H1 (cell line): ENCODE measurements around the gene C11orf98. TPM values are rescaled to one million over a fixed set of nuclear protein-coding genes. Genes with fewer than 3 reads are reported as not detected.

Experiments
- CTCF ChIA-PET: fragments of 300-600 bp; sonication (Branson Sonifier 250); formaldehyde crosslinking; loops from one replicate; lab custom pipeline; 2021; ENCODE audit not compliant: partially characterized antibody; lab: Charles Lee
- POLR2A ChIA-PET: fragments of 300-600 bp; sonication (Branson Sonifier 250); formaldehyde crosslinking; loops from one replicate; lab custom pipeline; 2021; ENCODE audit warnings: inconsistent platforms; ENCODE audit not compliant: partially characterized antibody; lab: Charles Lee
- DNase-seq, 2 experiments: peaks; one replicate each; pipeline versions ENCODE4 v3.0.0 to v3.0.0-alpha.2; 2010 to 2022; ENCODE audit warnings: low spot score in 2 of 2, low read depth in 1 of 2, mixed read lengths in 1 of 2
- FAIRE-seq: peaks from 2 replicates; lab custom pipeline; 2011; peaks lifted over from hg19 to GRCh38; lab: Jason Lieb, UNC
- H2AFZ ChIP-seq: 2 replicates; pipeline ENCODE4 v1.8.1; 2012; ENCODE audit warnings: low read length, inconsistent platforms
- H2AK5ac ChIP-seq: 2 replicates; pipeline ENCODE4 v1.6.1; 2013; ENCODE audit warnings: low read depth, low read length
- H2BK120ac ChIP-seq: replicated peaks from 2 replicates; pipeline ENCODE3; 2013; ENCODE audit warnings: low read depth, low read length, inconsistent platforms
- H2BK12ac ChIP-seq: 2 replicates; pipeline ENCODE4 v1.6.1; 2013; ENCODE audit warnings: low read depth, low read length
- H2BK15ac ChIP-seq: 2 replicates; pipeline ENCODE4 v1.6.1; 2013; ENCODE audit warnings: low read length
- H2BK20ac ChIP-seq: 2 replicates; pipeline ENCODE4 v1.6.1; 2013; ENCODE audit warnings: low read length
- H2BK5ac ChIP-seq: 2 replicates; pipeline ENCODE4 v1.6.1; 2013; ENCODE audit warnings: low read depth, low read length
- H3K14ac ChIP-seq: 2 replicates; pipeline ENCODE4 v1.6.1; 2013; ENCODE audit warnings: inconsistent platforms; ENCODE audit not compliant: insufficient read length
- H3K18ac ChIP-seq: 2 replicates; pipeline ENCODE4 v1.6.1; 2013; ENCODE audit warnings: low read length; ENCODE audit errors: extremely low read depth
- H3K23ac ChIP-seq: 2 replicates; pipeline ENCODE4 v1.6.1; 2013; ENCODE audit warnings: inconsistent platforms; ENCODE audit not compliant: insufficient read length
- H3K23me2 ChIP-seq: 2 replicates; pipeline ENCODE4 v1.6.1; 2013; ENCODE audit warnings: low read depth, low read length
- H3K27ac ChIP-seq: 2 replicates; pipeline ENCODE4 v1.6.1; 2011; ENCODE audit warnings: low read depth, low read length, inconsistent platforms
- H3K27me3 ChIP-seq, 4 experiments: replicated peaks in 1 of 4; 1 replicate in 1 of 4; 2 replicates in 3 of 4; pipeline versions ENCODE4 v1.6.1 to v1.8.1; 2011 to 2013; ENCODE audit warnings: low read length in 3 of 4, mild to moderate bottlenecking in 3 of 4, inconsistent platforms in 2 of 4, mixed read lengths in 2 of 4, moderate library complexity in 1 of 4; ENCODE audit not compliant: control insufficient read depth in 3 of 4, insufficient read depth in 3 of 4; ENCODE audit errors: extremely low read depth in 1 of 4
- H3K36me3 ChIP-seq, 4 experiments: 2 replicates each; pipeline versions ENCODE4 v1.6.1 to v1.8.1; 2011 to 2013; ENCODE audit warnings: mild to moderate bottlenecking in 4 of 4, low read length in 3 of 4, moderate library complexity in 2 of 4, control low read depth in 1 of 4, inconsistent platforms in 1 of 4; ENCODE audit not compliant: insufficient read depth in 4 of 4, control insufficient read depth in 2 of 4
- H3K4ac ChIP-seq: replicated peaks from 2 replicates; pipeline ENCODE3; 2013; ENCODE audit warnings: low read length, low read depth, mixed read lengths, inconsistent platforms; ENCODE audit not compliant: insufficient read length
- H3K4me1 ChIP-seq, 4 experiments: replicated peaks in 1 of 4; 1 replicate in 1 of 4; 2 replicates in 3 of 4; pipeline versions ENCODE4 v1.6.1 to v1.8.1; 2011 to 2013; ENCODE audit warnings: low read length in 3 of 4, inconsistent platforms in 2 of 4, mixed read lengths in 1 of 4; ENCODE audit not compliant: insufficient read depth in 4 of 4, control insufficient read depth in 3 of 4
- H3K4me2 ChIP-seq, 2 experiments: 2 replicates each; pipeline versions ENCODE4 v1.6.1 to v1.8.1; 2011 to 2013; ENCODE audit warnings: low read depth in 2 of 2, low read length in 2 of 2, control low read depth in 1 of 2, inconsistent platforms in 1 of 2, mild to moderate bottlenecking in 1 of 2; ENCODE audit not compliant: insufficient read depth in 1 of 2
- H3K4me3 ChIP-seq, 4 experiments: fragments of 200-600, 300-600 bp in 1 of 4; sonication (generic), shearing (Covaris generic), sonication (Bioruptor Twin) in 1 of 4; 2 replicates each; pipeline versions ENCODE4 v1.5.1 to v1.8.1; 2011 to 2016; ENCODE audit warnings: low read length in 4 of 4, low read depth in 3 of 4, control low read depth in 2 of 4, inconsistent platforms in 2 of 4, mild to moderate bottlenecking in 2 of 4, mixed read lengths in 1 of 4, moderate library complexity in 1 of 4; ENCODE audit not compliant: insufficient read depth in 2 of 4; ENCODE audit errors: extremely low read depth in 1 of 4
- H3K56ac ChIP-seq: replicated peaks from 2 replicates; pipeline ENCODE3; 2013; ENCODE audit warnings: low read depth, mild to moderate bottlenecking, mixed read lengths, low read length, inconsistent platforms; ENCODE audit not compliant: insufficient read length
- H3K79me1 ChIP-seq: 2 replicates; pipeline ENCODE4 v1.6.1; 2013; ENCODE audit warnings: low read depth, low read length, control low read depth
- H3K79me2 ChIP-seq, 2 experiments: 2 replicates each; pipeline versions ENCODE4 v1.6.1 to v1.8.1; 2012 to 2013; ENCODE audit warnings: low read length in 2 of 2, mild to moderate bottlenecking in 2 of 2, inconsistent platforms in 1 of 2; ENCODE audit not compliant: insufficient read depth in 2 of 2, control insufficient read depth in 1 of 2
- H3K9ac ChIP-seq, 4 experiments: replicated peaks in 1 of 4; 1 replicate in 1 of 4; 2 replicates in 3 of 4; pipeline versions ENCODE4 v1.6.1 to v1.8.1; 2011 to 2013; ENCODE audit warnings: low read depth in 3 of 4, low read length in 3 of 4, control low read depth in 2 of 4, mild to moderate bottlenecking in 2 of 4, moderate library complexity in 2 of 4, inconsistent platforms in 1 of 4; ENCODE audit errors: extremely low read depth in 1 of 4
- H3K9me3 ChIP-seq, 2 experiments: 2 replicates each; pipeline versions ENCODE4 v1.6.1 to v1.8.1; 2012 to 2013; ENCODE audit warnings: mild to moderate bottlenecking in 2 of 2, moderate library complexity in 2 of 2, control low read depth in 1 of 2, inconsistent platforms in 1 of 2, low read depth in 1 of 2, low read length in 1 of 2, mixed read lengths in 1 of 2; ENCODE audit not compliant: insufficient read depth in 2 of 2
- H4K20me1 ChIP-seq, 2 experiments: replicated peaks in 1 of 2; 2 replicates each; pipeline versions ENCODE3 to v1.8.1; 2011 to 2013; ENCODE audit warnings: inconsistent platforms in 2 of 2, low read length in 2 of 2, mild to moderate bottlenecking in 1 of 2; ENCODE audit not compliant: insufficient read depth in 2 of 2, control insufficient read depth in 1 of 2
- H4K5ac ChIP-seq: 2 replicates; pipeline ENCODE4 v1.6.1; 2013; ENCODE audit warnings: low read length, low read depth, mixed read lengths, inconsistent platforms; ENCODE audit not compliant: insufficient read length
- H4K8ac ChIP-seq: 2 replicates; pipeline ENCODE4 v1.8.0; 2013; ENCODE audit warnings: mild to moderate bottlenecking, moderate library complexity, low read length, inconsistent platforms; ENCODE audit not compliant: insufficient read depth; ENCODE audit errors: extremely low read depth
- H4K91ac ChIP-seq: replicated peaks from 2 replicates; pipeline ENCODE3; 2013; ENCODE audit warnings: low read length, mixed read lengths, inconsistent platforms; ENCODE audit not compliant: insufficient read length
- SP1 ChIP-seq: IDR thresholded peaks from 2 replicates; pipeline ENCODE4 v1.6.1; 2011; ENCODE audit warnings: low read depth, low read length
- SUZ12 ChIP-seq: fragments of 200-600 bp; sonication (generic); IDR thresholded peaks from 2 replicates; pipeline ENCODE4 v1.6.1; 2012; ENCODE audit warnings: mild to moderate bottlenecking, inconsistent platforms, low read length, moderate library complexity, mixed read lengths
- WGBS, 2 experiments: shearing (Covaris generic) in 1 of 2; methylation state at CpG; one replicate each; pipeline versions ENCODE4 v1.1.6 to v1.1.7; 2013 to 2015; ENCODE audit warnings: low lambda C conversion rate in 2 of 2, mixed read lengths in 2 of 2, inconsistent platforms in 1 of 2, low coverage in 1 of 2, missing lambda C conversion rate in 1 of 2; ENCODE audit not compliant: insufficient replicate concordance in 2 of 2, insufficient coverage in 1 of 2, insufficient read length in 1 of 2; ENCODE audit errors: extremely low coverage in 1 of 2, missing lambda C conversion rate in 1 of 2; 5-methylcytosine and 5-hydroxymethylcytosine counted together
- polyA plus RNA-seq, 7 experiments: library from polyadenylated mRNA; depleted of rRNA in 3 of 7; stranded (reverse) in 5 of 7; unstranded in 2 of 7; fragments of >200 nt in 5 of 7; fragments of 200-250 nt in 2 of 7; gene quantifications; 1 replicate in 5 of 7; 2 replicates in 1 of 7; 4 replicates in 1 of 7; pipeline versions ENCODE4 v1.2.1 to v1.2.3, GENCODE V29; 2011 to 2013; ENCODE audit warnings: missing spikeins in 2 of 7, mixed read lengths in 2 of 7
- total RNA-seq: library from RNA; stranded (reverse); fragmentation: NEBNext Ultra II Directional; extraction: Animal tissue kit (Norgen Biotek cat#: 25700); gene quantifications from 2 replicates; pipeline ENCODE4 v1.2.1, GENCODE V29; 2021

Gene C11orf98
- total and polyA plus RNA-seq, 2 of the 8 experiments (the other 6 are each of a cell fraction or from before 2014, with no cell fraction given): 68.0 to 171 TPM

DNA sequence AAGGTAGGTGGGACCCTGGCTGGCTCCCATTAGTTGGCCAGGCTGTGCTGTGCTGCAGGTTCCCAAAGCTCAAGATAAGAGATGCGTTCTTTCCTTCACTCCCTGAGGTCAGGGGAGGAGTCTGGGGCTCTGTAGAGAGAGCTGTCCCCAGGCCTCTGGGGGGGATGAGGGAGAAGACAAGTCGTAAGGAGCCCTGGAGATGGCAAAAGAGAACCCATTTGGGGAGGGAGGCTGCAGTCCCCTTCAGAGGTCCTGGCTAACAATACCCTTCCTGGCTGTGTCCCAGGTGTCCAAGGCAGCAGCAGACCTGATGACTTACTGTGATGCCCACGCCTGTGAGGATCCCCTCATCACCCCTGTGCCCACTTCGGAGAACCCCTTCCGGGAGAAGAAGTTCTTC, 43.4 kb upstream of the C11orf98 start:
- TF ChIP-seq SP1 (no peak), SUZ12 (peak; percentile 28; the same call in 1 of the 2 replicates)
- Histone ChIP-seq H3K4me1 (peaks cover 7 to 34% (median 20%) of the 10 kb centered on the region in 4 experiments), H3K23me2 (peaks cover 22% of the 10 kb centered on the region), H3K79me1 (no peaks in the 10 kb centered on the region; the same call in 1 of the 2 replicates), H4K8ac (no peak overlapping the region), H3K79me2 (peaks cover 0 to 7% of the 10 kb centered on the region in 2 experiments; a peak in 1 of 4 replicates), H2BK15ac (0 out of 2 replicates have a peak overlapping the region, but pooled peaks have one; percentile 50), H2BK5ac (peak overlapping the region; percentile 82; the same call in 1 of the 2 replicates), H3K18ac (peak overlapping the region; percentile 79; the same call in 1 of the 2 replicates), H3K27ac (peak overlapping the region; percentile 78; the same call in 1 of the 2 replicates), H2BK12ac (0 out of 2 replicates have a peak overlapping the region, but pooled peaks have one; percentile 85), H2BK120ac (no peak overlapping the region), H2AFZ (no peak overlapping the region), H2BK20ac (no peak overlapping the region), H4K5ac (no peak overlapping the region), H3K9ac (peak overlapping the region in 2 of 4 experiments; percentile 13 to 74; a peak in 2 of 7 replicates), H4K20me1 (no peaks in the 10 kb centered on the region), H3K56ac (no peak overlapping the region), H3K23ac (no peak overlapping the region), H3K27me3 (no peaks in the 10 kb centered on the region), H3K9me3 (no peaks in the 10 kb centered on the region), H3K14ac (no peak overlapping the region), H3K4me3 (peak overlapping the region; percentile 68 to 89 (median 84)), H2AK5ac (peak overlapping the region; percentile 25; the same call in 1 of the 2 replicates), H3K4ac (no peak overlapping the region), H3K4me2 (peak overlapping the region; percentile 99), H3K36me3 (peaks cover 11 to 29% (median 15%) of the 10 kb centered on the region in 4 experiments), H4K91ac (no peak overlapping the region)
- ChIA-PET CTCF (interaction anchor here (0.7 to 3.8 kb wide), 9 partner anchors 14 to 364 kb away, joined by 3 to 21 read pairs (median 4); partner anchors contain the start of genes LBHD1, LRRN4CL, UBXN1 and UQCC3), POLR2A (interaction anchor here (0.7 to 61.4 kb wide), 31 partner anchors 8 to 172 kb away, joined by 3 to 2041 read pairs (median 9); partner anchors contain the start of genes B3GAT3, C11orf98, CSKMT and EEF1G)
- WGBS, 2 experiments: 70% methylated on average over 5 of the region's 5 CpGs; no CpG with 5 or more reads in 1 of the 2 experiments
- FAIRE-seq: no peak
- no peak for DNase-seq
